GM13977 (cell line): ENCODE data around the gene NR2C2AP.

Experiments
- DNase-seq: peaks from one replicate; pipeline ENCODE4 v3.0.0; 2012; ENCODE audit warnings: low spot score
- CTCF ChIP-seq: IDR thresholded peaks from 2 replicates; pipeline ENCODE4 v1.5.1; 2012; ENCODE audit warnings: mild to moderate bottlenecking, control low read depth; ENCODE audit not compliant: insufficient read depth; ENCODE audit errors: extremely low read depth, missing control alignments
- in situ Hi-C: fragments of 300-500 bp; cut with MboI; formaldehyde crosslinking; loops from one replicate; pipeline ENCODE4 v1.12.0; 2022; ENCODE audit warnings: low sequenced_read_pairs, low pct_unique_long_range_greater_than_20kb, mixed read lengths, inconsistent platforms; ENCODE audit not compliant: unreplicated experiment

Gene NR2C2AP

GRCh38 chr19:19211499-19212420 lies 8.5 kb upstream of the NR2C2AP start, which contains the start of gene NCAN:
Gene NCAN (plus strand): TSS chr19:19211958. CDS start chr19:19216954, 4,996 bp downstream.
- in situ Hi-C loops = no loop called here
- no peak for DNase-seq
- no peak for TF ChIP-seq CTCF

GRCh38 chr19:19209372-19209771 lies 6.2 kb upstream of the NR2C2AP start:
- in situ Hi-C loops = no loop called here
- no peak for TF ChIP-seq CTCF
- DNase-seq = no peak

GRCh38 chr19:19207637-19208572 lies 4.7 kb upstream of the NR2C2AP start:
- in situ Hi-C loops = no loop called here
- DNase-seq = no peak

GRCh38 chr19:19206938-19207337 lies 3.7 kb upstream of the NR2C2AP start:
- no peak for DNase-seq
- in situ Hi-C loops = no loop called here
- no peak for TF ChIP-seq CTCF

More at GRCh38 chr19:19207637-19208572, 4.7 kb upstream of the NR2C2AP start:
- TF ChIP-seq CTCF = no peak

GRCh38 chr19:19205416-19206410 lies 2.5 kb upstream of the NR2C2AP start:
- no peak for DNase-seq
- TF ChIP-seq CTCF = no peak
- in situ Hi-C loops = no loop called here
